Ascending aorta (tissue), 2 donors: ENCODE data around the gene DNAI1. TPM values are rescaled to one million over a fixed set of nuclear protein-coding genes. Genes with fewer than 3 reads are reported as not detected.

Source experiments
- DNase-seq, 2 donors: peaks; one replicate each; pipeline ENCODE4 v3.0.0-alpha.2; 2019; ENCODE audit warnings: low spot score in 2 of 2
- H3K27ac ChIP-seq, 2 donors: fragments of 200-600 bp; sonication (generic); one replicate each; pipeline ENCODE4 v1.5.1; 2016 to 2017; ENCODE audit warnings: mild to moderate bottlenecking in 1 of 2
- H3K27me3 ChIP-seq: fragments of 200-600 bp; sonication (generic); one replicate; pipeline ENCODE4 v1.5.1; 2017
- H3K36me3 ChIP-seq, 2 donors: fragments of 200-600 bp; sonication (generic); one replicate each; pipeline ENCODE4 v1.5.1; 2016
- H3K4me1 ChIP-seq, 2 donors: fragments of 200-600 bp; sonication (generic); one replicate each; pipeline ENCODE4 v1.5.1; 2016 to 2017; ENCODE audit warnings: mild to moderate bottlenecking in 1 of 2
- H3K4me3 ChIP-seq, 2 donors: fragments of 200-600 bp; sonication (generic); one replicate each; pipeline ENCODE4 v1.5.1; 2016 to 2017; ENCODE audit warnings: mild to moderate bottlenecking in 1 of 2
- H3K9me3 ChIP-seq, 2 donors: fragments of 200-600 bp; sonication (generic); one replicate each; pipeline ENCODE4 v1.5.1; 2016
- intact Hi-C: fragments of 100-400 bp; cut with DNase I; formaldehyde crosslinking; loops from one replicate; pipeline ENCODE4 v1.15.1; 2023
- total RNA-seq: library from RNA; depleted of rRNA; stranded (reverse); fragments of >200 nt; gene quantifications from one replicate; pipeline ENCODE4 v1.1.0, GENCODE V29; 2016
- TF ChIP-seq, protein P1 (sequence below), 3 experiments: fragments of 200-600 bp in 2 of 3; fragments of 450-650 bp in 1 of 3; sonication (generic) in 2 of 3; IDR thresholded peaks; one replicate each; pipeline ENCODE4 v1.5.1; 2016 to 2019; ENCODE audit warnings: antibody characterized with exemption in 3 of 3, mild to moderate bottlenecking in 1 of 3, moderate library complexity in 1 of 3

Gene DNAI1
- total RNA-seq, 1 donor from 2014 or later: not detected

DNA sequence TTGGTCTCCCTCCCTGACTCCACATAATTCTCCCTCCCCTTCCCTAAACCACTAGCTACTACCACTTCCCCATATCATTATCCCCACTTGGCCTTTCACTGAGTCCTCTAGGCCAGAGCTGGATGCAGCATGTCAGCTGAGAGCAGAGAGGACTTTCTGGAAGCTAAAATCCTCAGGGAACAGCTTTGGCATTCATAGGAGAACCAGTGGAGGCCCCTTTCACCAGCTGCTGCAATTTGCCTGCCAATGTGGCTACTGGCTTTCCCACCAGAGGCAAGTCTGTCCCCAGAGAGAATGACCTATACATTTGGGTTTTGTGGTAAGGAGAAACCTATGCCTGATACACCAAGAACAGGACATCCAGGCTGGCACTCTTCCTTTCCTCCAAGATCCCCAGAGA lies 14.6 kb upstream of the DNAI1 start:
- intact Hi-C loops: no loop called here

DNA sequence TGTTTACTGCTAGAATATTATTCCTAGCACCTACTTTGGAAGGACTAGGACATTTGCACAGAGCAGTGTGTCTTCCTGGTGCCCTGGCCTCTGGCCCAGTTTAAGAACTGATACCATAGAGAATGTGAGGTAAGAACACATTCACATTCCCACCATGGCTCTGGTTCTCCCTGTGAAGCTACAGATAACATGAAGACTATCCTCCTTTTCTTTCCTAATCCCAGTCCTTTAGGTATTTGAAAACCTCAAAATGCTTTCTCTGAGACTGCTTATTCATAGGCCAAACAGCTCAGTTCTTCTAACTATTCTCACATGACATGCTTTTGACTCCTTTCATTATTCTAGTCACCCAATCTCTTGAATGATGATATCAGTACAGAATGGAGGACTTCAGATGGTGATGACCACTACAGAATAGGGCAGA lies 12.1 kb upstream of the DNAI1 start:
- H3K27ac ChIP-seq: no peak overlapping the region
- H3K4me1 ChIP-seq: no peaks in the 10 kb centered on the region
- no peaks in the 10 kb centered on the region for H3K36me3 ChIP-seq
- H3K4me3 ChIP-seq: no peak overlapping the region
- H3K27me3 ChIP-seq: no peaks in the 10 kb centered on the region
- no peak for DNase-seq
- TF ChIP-seq, protein P1, sequence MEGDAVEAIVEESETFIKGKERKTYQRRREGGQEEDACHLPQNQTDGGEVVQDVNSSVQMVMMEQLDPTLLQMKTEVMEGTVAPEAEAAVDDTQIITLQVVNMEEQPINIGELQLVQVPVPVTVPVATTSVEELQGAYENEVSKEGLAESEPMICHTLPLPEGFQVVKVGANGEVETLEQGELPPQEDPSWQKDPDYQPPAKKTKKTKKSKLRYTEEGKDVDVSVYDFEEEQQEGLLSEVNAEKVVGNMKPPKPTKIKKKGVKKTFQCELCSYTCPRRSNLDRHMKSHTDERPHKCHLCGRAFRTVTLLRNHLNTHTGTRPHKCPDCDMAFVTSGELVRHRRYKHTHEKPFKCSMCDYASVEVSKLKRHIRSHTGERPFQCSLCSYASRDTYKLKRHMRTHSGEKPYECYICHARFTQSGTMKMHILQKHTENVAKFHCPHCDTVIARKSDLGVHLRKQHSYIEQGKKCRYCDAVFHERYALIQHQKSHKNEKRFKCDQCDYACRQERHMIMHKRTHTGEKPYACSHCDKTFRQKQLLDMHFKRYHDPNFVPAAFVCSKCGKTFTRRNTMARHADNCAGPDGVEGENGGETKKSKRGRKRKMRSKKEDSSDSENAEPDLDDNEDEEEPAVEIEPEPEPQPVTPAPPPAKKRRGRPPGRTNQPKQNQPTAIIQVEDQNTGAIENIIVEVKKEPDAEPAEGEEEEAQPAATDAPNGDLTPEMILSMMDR (IDR thresholded peaks at IDR 0.05): no peak
- intact Hi-C loops: no loop called here
- H3K9me3 ChIP-seq: no peaks in the 10 kb centered on the region

More for the DNA sequence above, 14.6 kb upstream of the DNAI1 start:
- Histone ChIP-seq H3K4me3 (no peak overlapping the region), H3K27me3 (no peaks in the 10 kb centered on the region), H3K27ac (no peak overlapping the region), H3K9me3 (no peaks in the 10 kb centered on the region), H3K4me1 (no peaks in the 10 kb centered on the region), H3K36me3 (no peaks in the 10 kb centered on the region)
- no peak for DNase-seq
- TF ChIP-seq, protein P1 (IDR thresholded peaks at IDR 0.05): no peak

DNA sequence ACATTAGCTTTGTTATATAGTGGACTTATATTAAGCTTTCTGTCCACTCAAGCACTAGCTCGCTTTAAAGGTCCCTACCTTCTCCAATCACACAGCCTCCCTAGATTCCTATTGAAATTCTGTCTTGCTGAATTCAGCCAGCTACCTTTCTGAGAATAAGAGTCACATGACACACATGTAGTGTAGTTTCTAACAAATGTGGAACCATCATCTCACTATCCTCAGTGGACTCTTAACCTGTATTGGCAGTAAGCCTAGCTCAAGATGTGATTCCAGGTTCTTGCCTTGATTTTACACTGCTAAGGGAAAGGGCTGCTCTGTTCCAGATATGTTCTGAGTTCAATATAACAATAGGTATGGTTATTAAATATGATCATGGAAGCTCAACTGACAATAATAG lies 11.7 kb upstream of the DNAI1 start:
- Histone ChIP-seq H3K4me3 (no peak overlapping the region), H3K4me1 (no peaks in the 10 kb centered on the region), H3K9me3 (no peaks in the 10 kb centered on the region), H3K27me3 (no peaks in the 10 kb centered on the region), H3K36me3 (no peaks in the 10 kb centered on the region), H3K27ac (no peak overlapping the region)
- intact Hi-C loops: no loop called here
- TF ChIP-seq, protein P1 (IDR thresholded peaks at IDR 0.05): no peak
- DNase-seq: no peak

DNA sequence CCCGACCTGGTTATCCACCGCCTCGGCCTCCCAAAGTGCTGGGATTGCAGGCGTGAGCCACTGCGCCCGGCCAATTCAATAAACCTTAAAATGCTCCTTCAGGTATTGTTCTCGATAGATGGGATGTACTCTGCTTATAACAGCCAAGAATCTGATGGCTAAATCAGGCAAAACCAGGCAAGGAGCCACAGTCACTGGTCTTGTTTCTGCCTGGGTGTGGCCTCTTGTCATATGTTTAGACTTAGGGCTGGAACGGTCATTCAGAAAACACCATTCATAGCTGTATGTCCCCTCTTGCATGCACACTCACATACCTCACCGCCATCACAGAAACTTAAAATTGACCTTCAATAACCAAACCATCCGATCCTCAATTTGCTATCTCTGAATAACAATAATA lies 8.0 kb upstream of the DNAI1 start:
- Histone ChIP-seq H3K36me3 (no peaks in the 10 kb centered on the region), H3K4me3 (no peak overlapping the region), H3K4me1 (peaks cover 0 to 11% of the 10 kb centered on the region in 2 donors), H3K27me3 (no peaks in the 10 kb centered on the region), H3K9me3 (no peaks in the 10 kb centered on the region), H3K27ac (no peak overlapping the region)
- TF ChIP-seq, protein P1 (IDR thresholded peaks at IDR 0.05): no peak
- no peak for DNase-seq
- intact Hi-C loops: no loop called here

DNA sequence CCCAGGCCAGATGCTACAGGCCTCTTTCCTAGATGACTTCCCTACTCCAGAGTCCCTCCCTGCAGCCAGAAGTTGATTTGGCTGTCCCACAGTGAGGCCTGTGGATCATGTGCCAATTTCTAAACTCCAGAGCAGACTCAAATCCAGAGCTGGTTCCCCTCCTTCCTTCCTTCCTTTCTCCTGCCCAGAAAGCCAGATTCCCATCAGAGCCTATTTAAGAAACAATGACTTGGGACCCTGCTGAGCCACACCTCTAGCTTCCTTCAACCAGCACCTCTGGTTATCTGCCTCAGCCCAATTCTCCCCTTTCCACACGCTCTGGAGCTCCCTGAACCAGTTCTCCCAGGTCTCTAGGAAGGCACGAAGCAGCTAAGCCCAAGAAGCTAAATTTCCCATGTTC lies 7.5 kb upstream of the DNAI1 start:
- H3K27ac ChIP-seq: no peak overlapping the region

More for the DNA sequence above, 7.5 kb upstream of the DNAI1 start:
- Histone ChIP-seq H3K4me3 (no peak overlapping the region), H3K27me3 (no peaks in the 10 kb centered on the region), H3K4me1 (peaks cover 0 to 16% of the 10 kb centered on the region in 2 donors), H3K36me3 (no peaks in the 10 kb centered on the region), H3K9me3 (no peaks in the 10 kb centered on the region)
- no peak for DNase-seq
- TF ChIP-seq, protein P1 (IDR thresholded peaks at IDR 0.05): no peak
- intact Hi-C loops: no loop called here
